Measurements from ENCODE around the gene AK9.
"Not testable (repeated sequence)": the region's sequence is repeated elsewhere in the genome, so short reads cannot be mapped to it uniquely, and the experiment has no call there.

AK9 gene

DNA sequence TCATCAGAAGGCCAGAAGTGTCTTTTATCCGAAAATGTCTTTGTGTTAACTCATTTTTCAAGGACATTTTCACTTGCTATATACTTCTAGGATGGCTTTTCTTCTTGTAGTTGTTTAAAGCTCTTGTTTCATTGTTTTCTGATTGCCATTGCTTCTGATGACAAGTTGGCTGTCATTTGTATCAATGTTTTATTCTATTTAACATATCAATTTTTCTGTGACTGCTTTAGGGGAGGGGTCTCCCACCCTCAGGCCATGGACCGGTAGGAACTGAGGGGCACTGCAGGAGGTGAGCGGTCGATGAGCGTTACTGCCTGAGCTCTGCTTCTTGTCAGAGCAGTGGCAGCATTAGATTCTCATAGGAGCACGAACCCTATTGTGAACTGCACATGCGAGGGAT is 65.8 kb downstream of the AK9 start:
- DNase-seq (ENCODE audit: low spot score), result no peak

DNA sequence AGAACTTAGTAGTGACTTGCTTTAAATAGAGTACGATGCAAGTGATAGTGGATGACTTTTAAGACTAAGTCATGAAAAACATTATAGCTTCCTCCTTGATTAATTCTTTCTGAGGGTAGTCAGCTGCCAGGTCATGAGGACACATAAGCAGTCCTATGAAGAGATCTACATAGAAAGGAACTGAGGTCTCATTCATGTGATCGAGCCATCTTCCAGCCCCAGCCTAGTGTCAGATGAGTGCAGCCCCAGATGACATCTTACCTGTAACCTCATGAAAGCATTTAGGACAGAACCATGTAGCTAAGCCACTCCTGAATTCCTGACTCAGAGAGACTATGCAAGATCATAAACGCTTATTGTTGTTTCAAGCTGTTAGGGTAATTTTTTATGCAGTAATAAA is 67.7 kb downstream of the AK9 start:
- no peak for DNase-seq (ENCODE audit: low spot score)

GRCh38 chr6:109612268-109612667 is 78.7 kb downstream of the AK9 start:
- DNase-seq (ENCODE audit: low spot score), result no peak

GRCh38 chr6:109611502-109611901 is 79.5 kb downstream of the AK9 start:
- no peak for DNase-seq (ENCODE audit: low spot score)

DNA sequence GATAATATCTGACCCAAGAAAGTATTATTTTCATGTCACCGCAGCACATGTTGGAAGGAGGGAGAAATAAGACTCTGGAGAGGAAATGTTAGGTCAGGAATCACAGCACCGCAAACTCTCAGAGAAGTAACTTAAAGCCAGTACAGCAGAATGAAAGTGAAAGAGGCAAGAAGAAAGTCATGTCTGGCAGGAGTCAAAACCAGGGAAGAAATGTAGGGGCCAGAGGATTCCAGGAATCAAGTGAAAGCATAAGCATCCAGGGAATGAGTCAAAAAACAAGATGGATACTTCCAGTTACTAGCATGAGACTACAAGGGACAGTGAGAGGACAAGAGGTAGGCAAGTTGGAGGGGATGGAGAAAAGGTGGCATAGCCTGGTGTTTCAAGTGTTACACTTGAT is 80.4 kb downstream of the AK9 start:
- no peak for DNase-seq (ENCODE audit: low spot score)

- no peak for DNase-seq (ENCODE audit: low spot score)
Observed at GRCh38 chr6:109609737-109610136, 81.3 kb downstream of the AK9 start.

DNA sequence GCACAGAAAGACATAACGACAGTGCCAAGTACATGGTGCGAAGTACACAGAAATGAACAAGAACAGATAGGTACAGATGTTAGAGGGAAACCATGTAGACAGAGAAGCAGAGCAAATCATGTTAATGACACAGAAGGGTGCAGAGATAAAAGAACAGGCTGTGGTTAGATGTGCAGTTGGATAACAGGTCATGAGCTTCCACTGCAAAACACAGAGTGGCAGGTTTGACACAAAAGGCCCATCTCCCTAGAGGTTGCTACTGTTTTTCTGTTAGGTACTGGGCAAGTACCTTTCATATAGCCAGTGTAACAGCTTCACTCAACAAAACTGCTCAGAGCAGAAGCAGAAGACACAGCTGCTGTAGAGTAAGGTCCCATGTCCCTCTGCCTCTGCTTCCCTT is 84.6 kb downstream of the AK9 start:
- DNase-seq (ENCODE audit: low spot score), result no peak

DNA sequence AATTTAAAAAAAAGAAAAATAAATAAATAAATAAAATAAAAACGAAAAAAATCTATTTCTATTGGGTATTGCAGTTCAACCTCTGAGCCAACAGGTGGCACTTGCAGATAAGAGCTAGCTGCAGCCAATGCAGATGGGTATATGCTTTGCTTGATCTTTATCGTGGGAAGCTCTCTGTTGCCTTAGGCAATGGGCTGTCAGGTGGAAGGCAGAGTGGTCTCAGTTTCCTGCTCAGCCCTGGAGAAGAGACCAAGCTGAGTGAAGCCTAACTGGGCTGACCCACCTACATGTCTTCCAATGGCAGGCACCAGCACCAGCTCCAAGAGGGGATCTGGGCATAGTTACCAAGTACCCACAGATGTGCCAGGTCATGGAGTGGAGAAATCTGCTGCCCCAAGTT is 95.0 kb downstream of the AK9 start:
- DNase-seq (ENCODE audit: low spot score), result no peak

DNA sequence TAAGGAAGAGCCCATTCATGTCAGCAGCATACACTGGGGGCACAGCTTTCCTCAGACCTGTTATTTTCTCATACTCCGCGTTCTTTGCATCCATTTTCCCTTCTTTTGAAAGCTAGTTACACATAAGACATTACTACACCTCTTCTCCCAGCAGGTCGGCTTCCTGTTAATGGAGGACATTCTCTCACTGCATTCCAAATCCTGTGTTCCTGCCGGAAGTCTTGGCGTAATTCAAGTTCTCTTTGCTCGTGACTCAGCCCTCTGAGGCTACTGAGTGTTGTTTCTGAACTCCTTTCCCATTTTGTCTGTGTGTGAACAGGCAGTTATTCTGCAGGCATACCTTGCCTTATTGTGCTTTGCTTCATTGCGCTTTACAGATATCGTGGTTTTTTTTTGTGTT is 110.5 kb downstream of the AK9 start:
- no peak for DNase-seq (ENCODE audit: low spot score)

DNA sequence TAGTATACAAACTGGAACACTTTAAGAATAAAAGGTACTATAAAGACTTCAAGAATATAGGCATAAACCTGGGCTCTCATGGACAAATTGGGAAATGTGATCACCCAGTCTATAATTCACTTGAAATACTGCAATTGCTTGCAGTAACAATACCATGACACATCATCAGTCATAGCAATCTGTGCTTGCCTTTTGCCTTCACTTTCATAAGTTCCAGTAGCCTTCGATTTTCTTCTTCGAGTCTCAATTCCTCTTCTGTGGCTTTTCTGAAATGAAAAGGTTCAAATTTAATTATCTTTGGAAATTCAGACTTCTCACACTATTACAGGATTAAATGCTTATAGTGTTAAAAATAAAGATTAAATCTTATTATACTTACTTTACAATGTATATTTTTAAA is 111.6 kb downstream of the AK9 start:
- no peak for DNase-seq (ENCODE audit: low spot score)

DNA sequence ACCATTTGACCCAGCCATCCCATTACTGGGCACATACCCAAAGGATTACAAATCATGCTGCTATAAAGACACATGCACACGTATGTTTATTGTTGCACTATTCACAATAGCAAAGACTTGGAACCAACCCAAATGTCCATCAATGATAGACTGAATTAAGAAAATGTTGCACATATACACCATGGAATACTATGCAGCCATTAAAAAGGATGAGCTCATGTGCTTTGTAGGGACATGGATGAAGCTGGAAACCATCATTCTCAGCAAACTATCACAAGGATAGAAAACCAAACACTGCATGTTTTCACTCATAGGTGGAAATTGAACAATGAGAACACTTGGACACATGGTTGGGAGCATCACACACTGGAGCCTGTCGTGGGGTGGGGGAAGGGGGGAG is 121.1 kb downstream of the AK9 start:
- DNase-seq (ENCODE audit: low spot score), result not testable (repeated sequence)

DNA sequence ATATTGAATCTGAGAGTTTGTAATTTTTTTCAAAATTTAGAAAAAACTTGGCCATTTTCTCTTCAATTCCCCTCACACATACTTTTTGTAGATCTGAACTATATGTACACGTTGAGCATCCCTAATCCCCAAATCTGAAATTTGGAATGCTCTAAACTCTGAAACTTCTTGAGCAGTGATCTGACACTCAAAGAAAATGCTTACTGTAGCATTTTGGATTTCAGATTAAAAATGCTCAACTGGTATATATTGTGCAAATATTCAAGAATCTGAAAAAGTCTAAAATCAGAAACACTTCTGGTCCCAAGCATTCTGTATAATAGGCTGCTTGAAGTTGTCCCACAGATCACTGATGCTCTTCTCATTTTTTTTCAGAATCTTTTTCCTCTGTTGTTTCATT is 129.2 kb downstream of the AK9 start:
- no peak for DNase-seq (ENCODE audit: low spot score)

- DNase-seq (ENCODE audit: low spot score), result no peak
Observed at GRCh38 chr6:109531446-109531845, 159.6 kb downstream of the AK9 start.

DNA sequence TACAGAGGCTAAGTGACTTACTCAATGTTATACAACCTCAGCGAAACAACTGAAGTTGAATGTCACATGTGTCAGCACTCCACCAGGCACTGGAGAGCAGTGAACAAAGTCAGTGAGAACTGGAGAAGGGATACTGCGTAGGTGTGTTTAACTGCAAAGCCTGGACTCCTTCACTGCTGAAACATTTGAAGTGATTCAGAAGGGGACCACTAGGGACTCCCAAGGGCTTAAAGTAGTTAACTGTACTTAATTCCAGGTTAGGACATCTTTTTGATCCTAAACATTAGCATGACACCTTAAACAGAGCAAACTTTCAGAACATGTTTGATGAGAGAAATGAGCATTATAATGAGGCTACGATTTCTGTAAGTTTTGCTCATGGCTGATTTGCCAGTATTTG is 163.0 kb downstream of the AK9 start:
- DNase-seq (ENCODE audit: low spot score), result no peak

- peak; percentile 53 for DNase-seq (ENCODE audit: low spot score)
Observed at GRCh38 chr6:109526905-109527628, 163.9 kb downstream of the AK9 start.

DNA sequence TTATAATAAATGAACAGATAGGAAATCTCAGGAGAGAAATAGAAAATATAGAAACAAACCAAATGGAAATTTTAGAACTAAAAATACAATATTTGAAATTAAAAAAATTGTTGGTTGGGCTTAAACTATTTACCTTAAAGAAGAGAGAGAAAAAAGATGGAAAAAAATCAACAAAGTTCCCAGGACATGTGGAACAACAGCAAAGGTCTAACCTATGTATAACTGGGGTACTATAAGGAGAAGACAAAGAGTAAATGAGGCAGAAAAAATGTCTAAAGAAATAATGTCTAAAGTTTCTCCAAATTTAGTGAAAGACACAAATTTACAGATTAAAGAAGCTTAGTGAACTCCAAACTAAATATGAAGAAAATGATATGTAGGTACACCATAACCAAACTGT is 166.9 kb downstream of the AK9 start:
- no peak for DNase-seq (ENCODE audit: low spot score)

GRCh38 chr6:109523478-109523877 is 167.5 kb downstream of the AK9 start:
- no peak for DNase-seq (ENCODE audit: low spot score)

DNA sequence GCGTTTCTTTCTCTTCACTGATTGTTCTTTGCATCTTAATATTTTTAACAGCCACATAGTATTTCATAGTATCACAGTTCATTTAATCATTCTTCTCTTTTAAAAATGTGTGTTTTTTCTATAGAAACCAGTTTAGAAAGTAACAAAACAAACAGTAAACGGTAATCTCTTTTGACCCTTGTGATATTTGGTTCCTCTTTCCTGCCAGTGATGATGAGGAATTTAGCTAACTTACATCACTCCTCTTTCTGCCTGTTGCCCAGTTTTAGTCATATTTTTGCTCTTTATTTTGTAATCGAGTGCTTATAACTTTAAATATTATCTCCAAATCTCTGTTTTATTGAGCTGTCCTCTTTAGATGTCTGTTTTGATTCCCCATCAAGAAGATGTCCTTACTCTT is 169.9 kb downstream of the AK9 start:
- DNase-seq (ENCODE audit: low spot score), result no peak

- not testable (repeated sequence) for DNase-seq (ENCODE audit: low spot score)
Observed at GRCh38 chr6:109519647-109520046, 171.4 kb downstream of the AK9 start.

- no peak for DNase-seq (ENCODE audit: low spot score)
Observed at GRCh38 chr6:109516929-109517328, 174.1 kb downstream of the AK9 start.

- DNase-seq (ENCODE audit: low spot score), result no peak
Observed at GRCh38 chr6:109515781-109516409, 175.1 kb downstream of the AK9 start.

DNA sequence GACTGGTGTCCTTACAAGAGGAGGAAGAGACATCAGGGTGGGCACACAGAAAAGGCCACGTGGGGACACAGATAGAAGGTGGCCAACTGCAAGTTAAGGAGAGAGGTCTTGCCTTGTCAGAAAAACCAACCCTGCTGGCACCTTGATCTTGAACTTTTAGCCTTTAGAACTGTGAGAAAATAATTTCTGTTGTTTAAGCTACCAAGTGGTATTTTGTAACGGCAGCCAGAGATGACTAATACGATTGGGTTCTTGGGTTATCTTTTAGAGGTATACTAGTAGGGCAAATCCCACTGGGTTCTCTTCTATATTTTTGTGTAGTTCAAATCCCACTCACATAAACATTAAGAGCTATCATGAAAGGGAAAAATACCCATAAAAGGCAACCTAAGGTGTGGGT is 176.1 kb downstream of the AK9 start:
- no peak for DNase-seq (ENCODE audit: low spot score)

DNA sequence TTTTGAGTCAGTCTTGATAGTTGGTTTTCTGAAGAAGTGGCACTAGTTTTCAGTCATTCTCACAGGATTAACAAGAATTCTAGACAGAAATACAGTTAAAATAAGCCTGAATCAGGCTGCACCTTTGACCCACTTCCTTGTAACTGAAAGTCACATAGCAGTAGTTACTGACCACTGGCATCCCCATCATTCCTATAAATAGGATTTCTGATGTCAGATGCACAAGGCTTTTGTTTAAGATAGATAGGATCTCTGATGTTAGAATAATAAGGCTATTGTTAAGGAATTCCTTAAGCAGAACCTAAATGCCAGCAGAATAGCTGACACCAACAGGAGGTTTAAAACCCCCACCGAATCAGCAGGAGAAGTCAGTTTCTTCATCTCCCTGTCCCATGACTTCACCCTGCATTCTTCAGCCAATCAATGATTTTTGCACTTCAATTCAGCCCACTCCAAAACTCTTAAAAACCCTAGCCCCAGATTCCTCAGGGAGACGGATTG is 177.4 kb downstream of the AK9 start:
- no peak for DNase-seq (ENCODE audit: low spot score)

DNA sequence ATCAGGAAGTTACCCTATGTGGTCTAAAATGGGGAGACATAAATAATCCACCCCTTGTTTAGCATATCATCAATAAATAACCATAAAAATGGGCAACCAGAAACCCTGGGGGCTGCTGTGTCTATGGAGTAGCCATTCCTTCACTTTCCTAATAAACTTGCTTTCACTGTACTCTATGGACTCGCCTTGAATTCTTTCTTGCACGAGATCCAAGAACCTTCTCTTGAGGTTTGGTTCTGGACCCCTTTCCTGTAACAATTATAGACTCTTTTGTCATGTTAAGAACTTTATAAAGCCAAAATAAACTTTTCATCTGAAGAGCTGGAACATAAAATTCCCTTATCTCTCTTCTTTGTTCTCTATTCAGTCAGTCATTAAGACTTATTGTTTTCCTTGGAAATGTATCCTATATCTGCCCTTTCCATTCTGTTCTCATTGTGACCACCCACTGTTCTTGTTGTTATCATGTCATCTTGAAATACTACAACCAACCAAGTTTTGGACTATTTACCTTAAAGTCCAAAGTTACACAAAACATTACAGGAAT is 178.7 kb downstream of the AK9 start:
- DNase-seq (ENCODE audit: low spot score), result no peak
